Measurements from ENCODE around the gene CCDC174. TPM values are rescaled to one million over a fixed set of nuclear protein-coding genes. Genes with fewer than 3 reads are reported as not detected.
A peak's percentile ranks its signal among the peaks of the same experiment; 100 is the strongest.

Gene CCDC174
- total RNA-seq, 1 experiment from 2014 or later: 16.0 TPM

DNA sequence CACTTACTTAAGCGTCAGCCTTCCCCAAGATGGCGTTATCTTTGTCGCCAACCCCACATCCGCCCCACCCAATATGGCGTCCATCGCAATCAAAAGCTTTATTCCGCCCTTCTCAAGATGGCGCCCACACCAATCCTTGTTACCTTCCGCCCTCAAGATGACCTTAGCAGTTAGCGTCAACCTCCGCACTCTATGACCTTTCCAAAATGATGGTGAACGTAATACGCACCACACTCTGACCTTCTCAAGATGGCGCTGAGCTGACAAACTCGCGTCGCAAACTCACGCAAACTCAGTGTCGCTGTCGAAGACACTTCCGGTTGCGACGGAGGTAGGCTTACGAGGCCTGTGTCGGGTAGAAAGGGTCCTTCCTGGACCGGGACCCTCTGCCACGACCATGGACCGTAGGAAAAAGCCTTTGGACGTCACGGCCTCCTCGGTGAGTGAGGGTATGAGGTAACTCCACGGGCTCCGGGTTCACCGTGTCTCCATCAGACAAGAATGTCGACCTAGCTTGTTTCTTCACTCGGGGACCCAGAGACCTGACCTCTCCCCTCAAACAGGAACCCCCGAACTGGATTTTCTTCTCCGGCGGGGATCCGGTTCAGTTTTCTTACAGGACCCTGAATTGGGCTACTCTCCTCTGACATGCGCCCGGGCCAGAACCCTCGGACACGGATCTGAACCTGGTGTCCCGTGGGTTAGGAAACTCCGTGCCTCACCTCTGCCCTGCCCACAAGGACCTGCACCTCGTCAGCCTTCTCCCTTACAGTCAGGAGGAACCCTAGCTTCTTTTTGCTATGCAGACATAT lies at the start of gene CCDC174 (continued):
- TF ChIP-seq SMAD4 (CRISPR knock-in tag; IDR thresholded peaks at IDR 0.05) (no peak), EMX1 (CRISPR knock-in tag; IDR thresholded peaks at IDR 0.05) (no peak), FOXP1 (CRISPR knock-in tag; IDR thresholded peaks at IDR 0.05; ENCODE audit: borderline replicate concordance) (no peak), TCF7 (CRISPR knock-in tag; IDR thresholded peaks at IDR 0.05; ENCODE audit: low read depth) (no peak), CREM (CRISPR knock-in tag; IDR thresholded peaks at IDR 0.05) (peak; percentile 96), GABPB1 (CRISPR knock-in tag; IDR thresholded peaks at IDR 0.05) (peak; percentile 83), PRRX2 (CRISPR knock-in tag; IDR thresholded peaks at IDR 0.05) (no peak), NR2C2 (CRISPR knock-in tag; IDR thresholded peaks at IDR 0.05) (peak; percentile 63; the same call in 1 of the 2 replicates), ZNF416 (CRISPR knock-in tag; IDR thresholded peaks at IDR 0.05) (no peak), ESRRA (CRISPR knock-in tag; IDR thresholded peaks at IDR 0.05; ENCODE audit: borderline replicate concordance) (peak; percentile 98)
- TF ChIP-seq, protein P1, sequence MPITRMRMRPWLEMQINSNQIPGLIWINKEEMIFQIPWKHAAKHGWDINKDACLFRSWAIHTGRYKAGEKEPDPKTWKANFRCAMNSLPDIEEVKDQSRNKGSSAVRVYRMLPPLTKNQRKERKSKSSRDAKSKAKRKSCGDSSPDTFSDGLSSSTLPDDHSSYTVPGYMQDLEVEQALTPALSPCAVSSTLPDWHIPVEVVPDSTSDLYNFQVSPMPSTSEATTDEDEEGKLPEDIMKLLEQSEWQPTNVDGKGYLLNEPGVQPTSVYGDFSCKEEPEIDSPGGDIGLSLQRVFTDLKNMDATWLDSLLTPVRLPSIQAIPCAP (CRISPR knock-in tag; IDR thresholded peaks at IDR 0.05): no peak
- TF ChIP-seq, protein P2, sequence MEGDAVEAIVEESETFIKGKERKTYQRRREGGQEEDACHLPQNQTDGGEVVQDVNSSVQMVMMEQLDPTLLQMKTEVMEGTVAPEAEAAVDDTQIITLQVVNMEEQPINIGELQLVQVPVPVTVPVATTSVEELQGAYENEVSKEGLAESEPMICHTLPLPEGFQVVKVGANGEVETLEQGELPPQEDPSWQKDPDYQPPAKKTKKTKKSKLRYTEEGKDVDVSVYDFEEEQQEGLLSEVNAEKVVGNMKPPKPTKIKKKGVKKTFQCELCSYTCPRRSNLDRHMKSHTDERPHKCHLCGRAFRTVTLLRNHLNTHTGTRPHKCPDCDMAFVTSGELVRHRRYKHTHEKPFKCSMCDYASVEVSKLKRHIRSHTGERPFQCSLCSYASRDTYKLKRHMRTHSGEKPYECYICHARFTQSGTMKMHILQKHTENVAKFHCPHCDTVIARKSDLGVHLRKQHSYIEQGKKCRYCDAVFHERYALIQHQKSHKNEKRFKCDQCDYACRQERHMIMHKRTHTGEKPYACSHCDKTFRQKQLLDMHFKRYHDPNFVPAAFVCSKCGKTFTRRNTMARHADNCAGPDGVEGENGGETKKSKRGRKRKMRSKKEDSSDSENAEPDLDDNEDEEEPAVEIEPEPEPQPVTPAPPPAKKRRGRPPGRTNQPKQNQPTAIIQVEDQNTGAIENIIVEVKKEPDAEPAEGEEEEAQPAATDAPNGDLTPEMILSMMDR (IDR thresholded peaks at IDR 0.05): no peak
- TF ChIP-seq, protein P3, sequence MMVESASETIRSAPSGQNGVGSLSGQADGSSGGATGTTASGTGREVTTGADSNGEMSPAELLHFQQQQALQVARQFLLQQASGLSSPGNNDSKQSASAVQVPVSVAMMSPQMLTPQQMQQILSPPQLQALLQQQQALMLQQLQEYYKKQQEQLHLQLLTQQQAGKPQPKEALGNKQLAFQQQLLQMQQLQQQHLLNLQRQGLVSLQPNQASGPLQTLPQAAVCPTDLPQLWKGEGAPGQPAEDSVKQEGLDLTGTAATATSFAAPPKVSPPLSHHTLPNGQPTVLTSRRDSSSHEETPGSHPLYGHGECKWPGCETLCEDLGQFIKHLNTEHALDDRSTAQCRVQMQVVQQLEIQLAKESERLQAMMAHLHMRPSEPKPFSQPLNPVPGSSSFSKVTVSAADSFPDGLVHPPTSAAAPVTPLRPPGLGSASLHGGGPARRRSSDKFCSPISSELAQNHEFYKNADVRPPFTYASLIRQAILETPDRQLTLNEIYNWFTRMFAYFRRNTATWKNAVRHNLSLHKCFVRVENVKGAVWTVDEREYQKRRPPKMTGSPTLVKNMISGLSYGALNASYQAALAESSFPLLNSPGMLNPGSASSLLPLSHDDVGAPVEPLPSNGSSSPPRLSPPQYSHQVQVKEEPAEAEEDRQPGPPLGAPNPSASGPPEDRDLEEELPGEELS (CRISPR knock-in tag; IDR thresholded peaks at IDR 0.05): peak; percentile 62
- TF ChIP-seq, protein P4, sequence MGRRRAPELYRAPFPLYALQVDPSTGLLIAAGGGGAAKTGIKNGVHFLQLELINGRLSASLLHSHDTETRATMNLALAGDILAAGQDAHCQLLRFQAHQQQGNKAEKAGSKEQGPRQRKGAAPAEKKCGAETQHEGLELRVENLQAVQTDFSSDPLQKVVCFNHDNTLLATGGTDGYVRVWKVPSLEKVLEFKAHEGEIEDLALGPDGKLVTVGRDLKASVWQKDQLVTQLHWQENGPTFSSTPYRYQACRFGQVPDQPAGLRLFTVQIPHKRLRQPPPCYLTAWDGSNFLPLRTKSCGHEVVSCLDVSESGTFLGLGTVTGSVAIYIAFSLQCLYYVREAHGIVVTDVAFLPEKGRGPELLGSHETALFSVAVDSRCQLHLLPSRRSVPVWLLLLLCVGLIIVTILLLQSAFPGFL (CRISPR knock-in tag; IDR thresholded peaks at IDR 0.05; ENCODE audit: borderline replicate concordance): no peak
- TF ChIP-seq, protein P5, sequence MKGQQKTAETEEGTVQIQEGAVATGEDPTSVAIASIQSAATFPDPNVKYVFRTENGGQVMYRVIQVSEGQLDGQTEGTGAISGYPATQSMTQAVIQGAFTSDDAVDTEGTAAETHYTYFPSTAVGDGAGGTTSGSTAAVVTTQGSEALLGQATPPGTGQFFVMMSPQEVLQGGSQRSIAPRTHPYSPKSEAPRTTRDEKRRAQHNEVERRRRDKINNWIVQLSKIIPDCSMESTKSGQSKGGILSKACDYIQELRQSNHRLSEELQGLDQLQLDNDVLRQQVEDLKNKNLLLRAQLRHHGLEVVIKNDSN (CRISPR knock-in tag; IDR thresholded peaks at IDR 0.05): no peak
- TF ChIP-seq, protein P6, sequence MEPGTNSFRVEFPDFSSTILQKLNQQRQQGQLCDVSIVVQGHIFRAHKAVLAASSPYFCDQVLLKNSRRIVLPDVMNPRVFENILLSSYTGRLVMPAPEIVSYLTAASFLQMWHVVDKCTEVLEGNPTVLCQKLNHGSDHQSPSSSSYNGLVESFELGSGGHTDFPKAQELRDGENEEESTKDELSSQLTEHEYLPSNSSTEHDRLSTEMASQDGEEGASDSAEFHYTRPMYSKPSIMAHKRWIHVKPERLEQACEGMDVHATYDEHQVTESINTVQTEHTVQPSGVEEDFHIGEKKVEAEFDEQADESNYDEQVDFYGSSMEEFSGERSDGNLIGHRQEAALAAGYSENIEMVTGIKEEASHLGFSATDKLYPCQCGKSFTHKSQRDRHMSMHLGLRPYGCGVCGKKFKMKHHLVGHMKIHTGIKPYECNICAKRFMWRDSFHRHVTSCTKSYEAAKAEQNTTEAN (CRISPR knock-in tag; IDR thresholded peaks at IDR 0.05): no peak

DNA sequence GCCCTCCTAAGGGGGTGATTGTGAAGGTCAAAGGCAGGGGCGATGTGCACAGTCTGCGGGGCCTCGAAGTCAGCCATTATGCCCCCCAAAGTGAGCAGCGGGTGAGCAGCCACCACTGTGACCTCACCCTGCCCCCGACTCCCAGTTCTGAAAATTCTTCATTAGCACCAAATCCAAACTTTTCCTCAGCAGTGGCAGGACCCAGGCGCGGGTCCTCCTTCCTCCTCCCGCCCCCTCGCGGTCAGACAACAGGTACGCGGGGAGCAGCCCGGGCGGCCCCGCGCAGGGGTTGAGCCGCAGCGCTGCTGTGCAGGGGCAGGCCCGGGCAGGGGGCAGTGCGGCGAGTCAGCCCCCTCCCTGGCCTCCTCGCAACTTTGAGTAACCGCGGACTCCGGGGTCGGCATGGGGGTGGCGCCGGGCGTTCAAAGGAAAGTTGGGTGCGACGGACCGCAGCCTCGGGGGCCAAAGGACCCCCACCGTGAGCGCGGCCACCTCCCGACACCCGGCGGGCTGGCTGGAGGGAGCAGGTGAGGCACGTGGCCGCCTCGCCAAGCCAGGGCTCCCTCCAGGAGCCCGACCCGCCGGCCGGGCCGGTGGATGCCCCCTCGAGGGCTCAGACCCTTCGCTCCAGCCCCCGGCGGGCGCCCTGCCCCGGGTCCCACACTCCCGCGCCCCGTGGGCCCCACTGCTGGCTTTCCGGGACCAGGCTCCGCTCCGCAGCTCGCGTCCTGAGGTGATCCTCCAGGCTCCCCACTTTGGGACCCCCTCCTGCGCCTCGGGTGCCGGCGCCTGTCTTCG lies 49.4 kb upstream of the CCDC174 start:
- ChIA-PET POLR2A (no interaction called here), CTCF (interaction anchor here (0.8 to 2.5 kb wide), 16 partner anchors 9 to 423 kb away, joined by 3 to 13 read pairs (median 4); partner anchors contain the start of genes CCDC174 and LSM3)
- H3K27me3 Mint-ChIP-seq (ENCODE audit: low read depth): peaks cover 32% of the 10 kb centered on the region
- H3K4me1 Mint-ChIP-seq: peaks cover 12% of the 10 kb centered on the region
- H3K27ac Mint-ChIP-seq: no peak overlapping the region
- peaks cover 9% of the 10 kb centered on the region for H3K9me3 Mint-ChIP-seq
- ATAC-seq: peak; percentile 63
- DNase-seq (ENCODE audit: low spot score): peak; percentile 65
- peak overlapping the region; percentile 71 for H3K4me3 Mint-ChIP-seq
- H3K36me3 Mint-ChIP-seq: no peaks in the 10 kb centered on the region; the same call in 1 of the 2 replicates
- TF ChIP-seq, protein P7, sequence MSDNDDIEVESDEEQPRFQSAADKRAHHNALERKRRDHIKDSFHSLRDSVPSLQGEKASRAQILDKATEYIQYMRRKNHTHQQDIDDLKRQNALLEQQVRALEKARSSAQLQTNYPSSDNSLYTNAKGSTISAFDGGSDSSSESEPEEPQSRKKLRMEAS (CRISPR knock-in tag; IDR thresholded peaks at IDR 0.05): 0 out of 2 replicates have a peak, but pooled peaks have one; percentile 53
- TF ChIP-seq KAT7 (CRISPR knock-in tag; IDR thresholded peaks at IDR 0.05; ENCODE audit: borderline replicate concordance): no peak
- TF ChIP-seq NFYB (CRISPR knock-in tag; conservative IDR thresholded peaks at IDR 0.05; ENCODE audit: low read depth): 0 out of 2 replicates have a peak, but pooled peaks have one; percentile 6
- TF ChIP-seq, protein P8, sequence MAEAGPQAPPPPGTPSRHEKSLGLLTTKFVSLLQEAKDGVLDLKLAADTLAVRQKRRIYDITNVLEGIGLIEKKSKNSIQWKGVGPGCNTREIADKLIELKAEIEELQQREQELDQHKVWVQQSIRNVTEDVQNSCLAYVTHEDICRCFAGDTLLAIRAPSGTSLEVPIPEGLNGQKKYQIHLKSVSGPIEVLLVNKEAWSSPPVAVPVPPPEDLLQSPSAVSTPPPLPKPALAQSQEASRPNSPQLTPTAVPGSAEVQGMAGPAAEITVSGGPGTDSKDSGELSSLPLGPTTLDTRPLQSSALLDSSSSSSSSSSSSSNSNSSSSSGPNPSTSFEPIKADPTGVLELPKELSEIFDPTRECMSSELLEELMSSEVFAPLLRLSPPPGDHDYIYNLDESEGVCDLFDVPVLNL (CRISPR knock-in tag; IDR thresholded peaks at IDR 0.05; ENCODE audit: borderline replicate concordance, low read depth): no peak
- 0 out of 2 replicates have a peak, but pooled peaks have one; percentile 12 for TF ChIP-seq ZNF317 (CRISPR knock-in tag; IDR thresholded peaks at IDR 0.05; ENCODE audit: borderline replicate concordance, low read depth)
- TF ChIP-seq ESRRA (CRISPR knock-in tag; IDR thresholded peaks at IDR 0.05; ENCODE audit: borderline replicate concordance): peak; percentile 97
- TF ChIP-seq, protein P9, sequence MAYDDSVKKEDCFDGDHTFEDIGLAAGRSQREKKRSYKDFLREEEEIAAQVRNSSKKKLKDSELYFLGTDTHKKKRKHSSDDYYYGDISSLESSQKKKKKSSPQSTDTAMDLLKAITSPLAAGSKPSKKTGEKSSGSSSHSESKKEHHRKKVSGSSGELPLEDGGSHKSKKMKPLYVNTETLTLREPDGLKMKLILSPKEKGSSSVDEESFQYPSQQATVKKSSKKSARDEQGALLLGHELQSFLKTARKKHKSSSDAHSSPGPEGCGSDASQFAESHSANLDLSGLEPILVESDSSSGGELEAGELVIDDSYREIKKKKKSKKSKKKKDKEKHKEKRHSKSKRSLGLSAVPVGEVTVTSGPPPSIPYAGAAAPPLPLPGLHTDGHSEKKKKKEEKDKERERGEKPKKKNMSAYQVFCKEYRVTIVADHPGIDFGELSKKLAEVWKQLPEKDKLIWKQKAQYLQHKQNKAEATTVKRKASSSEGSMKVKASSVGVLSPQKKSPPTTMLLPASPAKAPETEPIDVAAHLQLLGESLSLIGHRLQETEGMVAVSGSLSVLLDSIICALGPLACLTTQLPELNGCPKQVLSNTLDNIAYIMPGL (CRISPR knock-in tag; IDR thresholded peaks at IDR 0.05): peak; percentile 81
